ENCODE measurements around the gene ADGRA3. TPM values are rescaled to one million over a fixed set of nuclear protein-coding genes. Genes with fewer than 3 reads are reported as not detected.

The ADGRA3 gene
- total and polyA plus RNA-seq, 2 donors (not counting 3 experiments of a cell fraction or from before 2014, with no cell fraction given) = 17.2 to 36.2 TPM

DNA sequence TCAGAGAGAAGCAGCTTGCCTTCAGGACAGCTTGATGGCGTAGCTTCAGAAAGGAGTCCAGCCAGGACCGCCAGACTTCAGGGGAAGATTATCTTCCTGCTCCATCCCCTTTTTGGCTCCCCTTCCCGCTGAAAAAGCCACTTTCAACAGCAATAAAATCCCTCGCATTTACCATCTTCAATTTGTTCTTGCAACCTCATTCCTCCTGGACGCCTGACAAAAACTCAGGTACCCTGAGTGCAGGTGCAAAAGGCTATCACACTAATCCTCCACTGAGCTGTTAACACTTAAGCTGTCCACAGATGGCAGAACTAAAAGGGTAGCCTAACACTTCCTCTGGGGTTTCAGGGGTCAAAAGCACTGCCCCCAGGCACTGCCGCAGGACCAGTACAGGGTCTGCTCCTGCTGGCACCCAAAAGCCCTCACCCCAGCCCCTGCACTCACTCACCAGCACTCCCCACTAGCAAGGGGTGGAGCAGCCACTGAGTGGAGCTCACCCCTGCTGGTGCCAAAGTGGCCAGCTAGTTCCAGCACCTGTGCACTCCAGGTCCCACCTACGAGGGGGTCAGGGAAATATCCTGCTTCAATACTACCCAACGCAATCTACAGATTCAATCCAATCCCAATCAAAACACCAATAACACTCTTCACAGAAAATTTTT is 145.8 kb downstream of the ADGRA3 start:
- Histone ChIP-seq H3K27ac (ENCODE audit: insufficient read depth, low read depth, low read length) (no peak overlapping the region), H3K4me2 (ENCODE audit: insufficient read depth, low read length) (no peak overlapping the region), H3K36me3 (ENCODE audit: control insufficient read depth in 2 of 2, extremely low read depth in 1 of 2, insufficient read depth in 2 of 2, low read length in 2 of 2) (no peaks in the 10 kb centered on the region), H3K27me3 (ENCODE audit: control insufficient read depth in 2 of 2, insufficient read depth in 2 of 2, low read length in 2 of 2) (no peaks in the 10 kb centered on the region), H3K4me3 (replicated peaks in 1 of 3; ENCODE audit: insufficient read depth in 1 of 3, low read depth in 1 of 3, low read length in 3 of 3) (no peak overlapping the region), H3K79me2 (ENCODE audit: control insufficient read depth, insufficient read depth, low read length) (no peaks in the 10 kb centered on the region), H3K9me3 (replicated peaks; ENCODE audit: control insufficient read depth, insufficient read depth, low read length) (no peaks in the 10 kb centered on the region), H2AFZ (ENCODE audit: low read depth, low read length) (no peak overlapping the region), H4K20me1 (replicated peaks; ENCODE audit: control insufficient read depth, extremely low read depth, insufficient read depth, low read length) (no peaks in the 10 kb centered on the region), H3K4me1 (ENCODE audit: control insufficient read depth, extremely low read depth, insufficient read depth, low read length) (no peaks in the 10 kb centered on the region), H3K9me1 (replicated peaks; ENCODE audit: control insufficient read depth, extremely low read depth, insufficient read depth, low read length) (no peaks in the 10 kb centered on the region), H3K9ac (replicated peaks; ENCODE audit: extremely low read depth, insufficient read depth, low read length) (no peak overlapping the region)
- no peak for FAIRE-seq
- POLR2A ChIA-PET = no interaction called here
- dilution Hi-C loops (cut with MboI; ENCODE audit: extremely low pct_ligation_motif_present, low sequenced_read_pairs) = no loop called here
- intact Hi-C loops (cut with micrococcal nuclease) = no loop called here
- DNase-seq (ENCODE audit: low read depth, low spot score) = no peak
- CTCF ChIA-PET = interaction anchor here (0.7 to 2.1 kb wide), 2 partner anchors 19 to 581 kb away, joined by 4 to 5 read pairs; no protein-coding TSS in a partner anchor
- TF ChIP-seq, protein P1, sequence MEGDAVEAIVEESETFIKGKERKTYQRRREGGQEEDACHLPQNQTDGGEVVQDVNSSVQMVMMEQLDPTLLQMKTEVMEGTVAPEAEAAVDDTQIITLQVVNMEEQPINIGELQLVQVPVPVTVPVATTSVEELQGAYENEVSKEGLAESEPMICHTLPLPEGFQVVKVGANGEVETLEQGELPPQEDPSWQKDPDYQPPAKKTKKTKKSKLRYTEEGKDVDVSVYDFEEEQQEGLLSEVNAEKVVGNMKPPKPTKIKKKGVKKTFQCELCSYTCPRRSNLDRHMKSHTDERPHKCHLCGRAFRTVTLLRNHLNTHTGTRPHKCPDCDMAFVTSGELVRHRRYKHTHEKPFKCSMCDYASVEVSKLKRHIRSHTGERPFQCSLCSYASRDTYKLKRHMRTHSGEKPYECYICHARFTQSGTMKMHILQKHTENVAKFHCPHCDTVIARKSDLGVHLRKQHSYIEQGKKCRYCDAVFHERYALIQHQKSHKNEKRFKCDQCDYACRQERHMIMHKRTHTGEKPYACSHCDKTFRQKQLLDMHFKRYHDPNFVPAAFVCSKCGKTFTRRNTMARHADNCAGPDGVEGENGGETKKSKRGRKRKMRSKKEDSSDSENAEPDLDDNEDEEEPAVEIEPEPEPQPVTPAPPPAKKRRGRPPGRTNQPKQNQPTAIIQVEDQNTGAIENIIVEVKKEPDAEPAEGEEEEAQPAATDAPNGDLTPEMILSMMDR (IDR thresholded peaks at IDR 0.05; ENCODE audit: extremely low read depth in 1 of 2, insufficient read depth in 1 of 2, low read depth in 1 of 2, low read length in 2 of 2) = no peak
- BruUV-seq (replicated peaks) = no TSS peak

GRCh38 chr4:22363787-22364186 is 152.1 kb downstream of the ADGRA3 start:
- H3K27me3 ChIP-seq (ENCODE audit: control insufficient read depth in 2 of 2, insufficient read depth in 2 of 2, low read length in 2 of 2) = no peaks in the 10 kb centered on the region
- H3K4me3 ChIP-seq (replicated peaks in 1 of 3; ENCODE audit: insufficient read depth in 1 of 3, low read depth in 1 of 3, low read length in 3 of 3) = no peak overlapping the region
- no peak for TF ChIP-seq MAX (IDR thresholded peaks at IDR 0.05; ENCODE audit: insufficient read depth, insufficient read length)
- TF ChIP-seq MYC (IDR thresholded peaks at IDR 0.05; ENCODE audit: low read depth, low read length) = no peak
- TF ChIP-seq EZH2 (IDR thresholded peaks at IDR 0.05; ENCODE audit: borderline replicate concordance, low read depth, low read length, severe bottlenecking) = no peak
- no peak for TF ChIP-seq GATA2 (IDR thresholded peaks at IDR 0.05; ENCODE audit: insufficient read depth, insufficient read length, low read depth, low read length)
- TF ChIP-seq POLR2A (IDR thresholded peaks at IDR 0.05; ENCODE audit: low read depth, low read length) = no peak
- TF ChIP-seq JUN (IDR thresholded peaks at IDR 0.05; ENCODE audit: borderline replicate concordance, insufficient read depth, insufficient read length, low read depth) = no peak
- no peak for TF ChIP-seq POLR2AphosphoS5 (IDR thresholded peaks at IDR 0.05; ENCODE audit: insufficient read depth, low read depth, low read length)
- TF ChIP-seq FOS (IDR thresholded peaks at IDR 0.05; ENCODE audit: borderline replicate concordance, insufficient read depth, low read length) = no peak
- TF ChIP-seq, protein P1 (IDR thresholded peaks at IDR 0.05; ENCODE audit: extremely low read depth in 1 of 2, insufficient read depth in 1 of 2, low read depth in 1 of 2, low read length in 2 of 2) = no peak
- no peaks in the 10 kb centered on the region for H3K79me2 ChIP-seq (ENCODE audit: control insufficient read depth, insufficient read depth, low read length)
- H3K27ac ChIP-seq (ENCODE audit: insufficient read depth, low read depth, low read length) = no peak overlapping the region
- BruUV-seq (replicated peaks) = no TSS peak
- H3K9me3 ChIP-seq (replicated peaks; ENCODE audit: control insufficient read depth, insufficient read depth, low read length) = no peaks in the 10 kb centered on the region
- dilution Hi-C loops (cut with MboI; ENCODE audit: extremely low pct_ligation_motif_present, low sequenced_read_pairs) (no loop called here), intact Hi-C loops (cut with micrococcal nuclease) (no loop called here)
- no peak for FAIRE-seq
- H3K36me3 ChIP-seq (ENCODE audit: control insufficient read depth in 2 of 2, extremely low read depth in 1 of 2, insufficient read depth in 2 of 2, low read length in 2 of 2) = no peaks in the 10 kb centered on the region
- H3K9me1 ChIP-seq (replicated peaks; ENCODE audit: control insufficient read depth, extremely low read depth, insufficient read depth, low read length) = no peaks in the 10 kb centered on the region
- DNase-seq (ENCODE audit: low read depth, low spot score) = no peak
- H3K4me2 ChIP-seq (ENCODE audit: insufficient read depth, low read length) = no peak overlapping the region
- no peak overlapping the region for H3K9ac ChIP-seq (replicated peaks; ENCODE audit: extremely low read depth, insufficient read depth, low read length)
- POLR2A ChIA-PET = no interaction called here
- no peaks in the 10 kb centered on the region for H3K4me1 ChIP-seq (ENCODE audit: control insufficient read depth, extremely low read depth, insufficient read depth, low read length)
- CTCF ChIA-PET = no interaction called here
- H2AFZ ChIP-seq (ENCODE audit: low read depth, low read length) = no peak overlapping the region
- no peaks in the 10 kb centered on the region for H4K20me1 ChIP-seq (replicated peaks; ENCODE audit: control insufficient read depth, extremely low read depth, insufficient read depth, low read length)

Data from endothelial cell of umbilical vein (primary cell).